ENCODE results near the gene CAMK2N1.
"Not testable (repeated sequence)": the region's sequence is repeated elsewhere in the genome, so short reads cannot be mapped to it uniquely, and the experiment has no call there.

The CAMK2N1 gene

GRCh38 chr1:20485527-20486456 is at the start of gene CAMK2N1:
TSS of gene CAMK2N1 (minus strand) at chr1:20486210. CDS start at chr1:20485379, 831 bp downstream.
- peak; percentile 30 for DNase-seq

GRCh38 chr1:20534659-20535417 is 48.8 kb upstream of the CAMK2N1 start:
- DNase-seq: no peak

- DNase-seq: no peak
These were observed 47.6 kb upstream of the CAMK2N1 start for GRCh38 chr1:20533635-20534034.

- DNase-seq: no peak
These were observed 44.9 kb upstream of the CAMK2N1 start for GRCh38 chr1:20530901-20531300.

- DNase-seq: no peak
These were observed 44.3 kb upstream of the CAMK2N1 start for GRCh38 chr1:20530306-20530705.

- DNase-seq: no peak
These were observed 42.2 kb upstream of the CAMK2N1 start for GRCh38 chr1:20528221-20528620.

GRCh38 chr1:20526267-20526666 is 40.3 kb upstream of the CAMK2N1 start:
- no peak for DNase-seq

- peak; percentile 59 for DNase-seq
These were observed 36.2 kb upstream of the CAMK2N1 start for GRCh38 chr1:20521960-20522861.

- not testable (repeated sequence) for DNase-seq
These were observed 33.7 kb upstream of the CAMK2N1 start for GRCh38 chr1:20519609-20520262.

GRCh38 chr1:20511518-20512428 is 25.8 kb upstream of the CAMK2N1 start:
- DNase-seq: no peak

- no peak for DNase-seq
These were observed 22.4 kb upstream of the CAMK2N1 start for GRCh38 chr1:20508411-20508771.

GRCh38 chr1:20507564-20508410 is 21.8 kb upstream of the CAMK2N1 start, which contains the start of gene MUL1:
TSS of gene MUL1 (minus strand) at chr1:20508151. CDS start at chr1:20508024, 127 bp downstream.
- peak; percentile 93 for DNase-seq

GRCh38 chr1:20507248-20507563 is 21.2 kb upstream of the CAMK2N1 start:
- DNase-seq: no peak

- no peak for DNase-seq
These were observed 19.5 kb upstream of the CAMK2N1 start for GRCh38 chr1:20505488-20505887.

GRCh38 chr1:20500716-20501115 is 14.7 kb upstream of the CAMK2N1 start:
- no peak for DNase-seq

GRCh38 chr1:20499718-20500117 is 13.7 kb upstream of the CAMK2N1 start:
- no peak for DNase-seq

GRCh38 chr1:20499105-20499504 is 13.1 kb upstream of the CAMK2N1 start:
- DNase-seq: no peak

- no peak for DNase-seq
These were observed 12.1 kb upstream of the CAMK2N1 start for GRCh38 chr1:20498116-20498515.

GRCh38 chr1:20497506-20497905 is 11.5 kb upstream of the CAMK2N1 start:
- DNase-seq: no peak

GRCh38 chr1:20496725-20497383 is 10.8 kb upstream of the CAMK2N1 start:
- DNase-seq: not testable (repeated sequence)

Data from stimulated activated CD4-positive, alpha-beta T cell treated with anti-CD3 and anti-CD28 coated beads, Interleukin-1b, Interleukin-23, amount 100 ng/mL, for 48 hours (primary cell).